Renal cortical epithelial cell (primary cell): Measurements from ENCODE around the gene HOXA1. TPM values are rescaled to one million over a fixed set of nuclear protein-coding genes. Genes with fewer than 3 reads are reported as not detected.
"Not testable (repeated sequence)": the region's sequence is repeated elsewhere in the genome, so short reads cannot be mapped to it uniquely, and the experiment has no call there.

Experiments
- DNase-seq: peaks from one replicate; pipeline ENCODE4 v3.0.0-alpha.2; 2011; ENCODE audit warnings: low read depth
- total RNA-seq: library from RNA; depleted of rRNA; stranded (reverse); fragments of >200 nt; gene quantifications from 2 replicates; pipeline ENCODE4 v1.2.3, GENCODE V29; 2014

The HOXA1 gene
- total RNA-seq, 1 donor from 2014 or later: 1.8 TPM

DNA sequence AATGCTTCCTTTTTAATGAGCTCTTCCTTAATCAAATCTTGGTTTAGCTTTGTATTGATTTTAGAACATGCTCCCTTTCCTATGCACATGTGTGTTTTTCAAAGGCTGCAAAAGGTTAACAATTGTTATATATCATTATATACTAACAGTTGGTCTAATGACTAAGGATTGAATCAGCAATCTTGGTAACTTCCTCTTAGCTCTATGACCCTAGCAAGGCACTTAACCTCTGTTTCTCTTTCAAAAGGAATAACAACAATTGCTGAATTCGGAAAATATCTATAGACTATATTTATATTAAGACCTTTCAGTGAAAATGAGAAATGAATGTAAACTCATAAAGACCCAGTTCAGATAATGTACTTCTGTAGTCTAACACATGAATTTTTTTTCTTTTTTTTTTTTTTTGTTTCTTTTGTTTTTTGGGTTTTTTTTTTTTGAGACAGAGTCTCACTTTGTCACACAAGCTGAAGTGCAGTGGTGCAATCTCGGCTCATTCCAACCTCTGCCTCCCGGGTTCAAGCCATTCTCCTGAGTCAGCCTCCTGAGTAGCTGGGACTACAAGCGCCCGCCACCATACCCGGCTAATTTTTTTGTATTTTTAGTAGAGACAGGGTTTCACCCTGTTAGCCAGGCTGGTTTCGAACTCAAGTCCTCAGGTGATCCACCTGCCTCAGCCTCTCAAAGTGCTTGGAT, 48.8 kb downstream of the HOXA1 start:
- DNase-seq: peak; percentile 87

DNA sequence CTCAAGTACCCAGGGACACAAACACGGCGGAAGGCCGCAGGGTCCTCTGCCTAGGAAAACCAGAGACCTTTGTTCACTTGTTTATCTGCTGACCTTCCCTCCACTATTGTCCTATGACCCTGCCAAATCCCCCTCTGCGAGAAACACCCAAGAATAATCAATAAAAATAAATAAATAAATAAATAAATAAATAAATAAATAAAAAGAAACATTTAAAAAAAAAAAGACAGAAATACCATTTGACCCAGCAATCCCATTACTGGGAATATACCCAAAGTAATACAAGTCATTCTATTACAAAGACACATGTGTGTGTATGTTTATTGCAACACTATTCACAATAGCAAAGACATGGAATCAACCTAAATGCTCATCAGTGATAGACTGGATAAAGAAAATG, 49.8 kb downstream of the HOXA1 start:
- DNase-seq: not testable (repeated sequence)

DNA sequence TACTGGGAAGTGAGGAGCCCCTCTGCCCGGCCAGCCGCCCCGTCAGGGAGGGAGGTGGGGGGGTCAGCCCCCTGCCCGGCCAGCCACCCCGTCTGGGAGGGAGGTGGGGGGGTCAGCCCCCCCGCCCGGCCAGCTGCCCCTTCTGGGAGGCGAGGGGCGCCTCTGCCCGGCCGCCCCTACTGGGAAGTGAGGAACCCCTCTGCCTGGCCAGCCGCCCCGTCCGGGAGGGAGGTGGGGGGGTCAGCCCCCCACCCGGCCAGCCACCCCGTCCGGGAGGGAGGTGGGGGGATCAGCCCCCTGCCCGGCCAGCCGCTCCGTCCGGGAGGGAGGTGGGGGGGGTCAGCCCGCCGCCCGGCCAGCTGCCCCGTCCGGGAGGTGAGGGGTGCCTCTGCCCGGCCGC, 50.7 kb downstream of the HOXA1 start:
- not testable (repeated sequence) for DNase-seq

Other genes starting within 250 kb of the HOXA1 start
- 24.3 and 65.2 TPM in 2 replicates for gene SKAP2, start 231.4 kb downstream of the HOXA1 start, total RNA-seq
- 0.35 and 1.9 TPM in 2 replicates for gene HOXA2, start 6.7 kb upstream of the HOXA1 start, total RNA-seq
- 0.17 and 0.75 TPM in 2 replicates for gene HOXA4, start 34.8 kb upstream of the HOXA1 start, total RNA-seq
- gene HOXA5, start 47.7 kb upstream of the HOXA1 start, total RNA-seq: 13.4 and 34.2 TPM in 2 replicates
- gene HOXA6, start 51.8 kb upstream of the HOXA1 start, total RNA-seq: 2.8 and 22.0 TPM in 2 replicates
- 4.2 and 7.2 TPM in 2 replicates for gene HOXA3, start 56.6 kb upstream of the HOXA1 start, total RNA-seq
- gene HOXA7, start 60.7 kb upstream of the HOXA1 start, total RNA-seq: 1.2 and 12.0 TPM in 2 replicates
- gene HOXA9, start 69.5 kb upstream of the HOXA1 start, total RNA-seq: 22.6 and 70.8 TPM in 2 replicates
- gene HOXA10, start 78.3 kb upstream of the HOXA1 start, total RNA-seq: 11.5 and 27.3 TPM in 2 replicates
- gene HOXA11, start 89.2 kb upstream of the HOXA1 start, total RNA-seq: 1.7 and 5.4 TPM in 2 replicates
- gene HOXA13, start 104.1 kb upstream of the HOXA1 start, total RNA-seq: under 0.01 TPM in 1 of 2 replicates, not detected in the other
- not detected in 2 replicates for gene EVX1, start 146.8 kb upstream of the HOXA1 start, total RNA-seq